ENCODE measurements around the gene RLIM. TPM values are rescaled to one million over a fixed set of nuclear protein-coding genes. Genes with fewer than 3 reads are reported as not detected.
A peak's percentile ranks its signal among the peaks of the same experiment; 100 is the strongest.
"Not testable (repeated sequence)": the region's sequence is repeated elsewhere in the genome, so short reads cannot be mapped to it uniquely, and the experiment has no call there.

Gene RLIM, protein sequence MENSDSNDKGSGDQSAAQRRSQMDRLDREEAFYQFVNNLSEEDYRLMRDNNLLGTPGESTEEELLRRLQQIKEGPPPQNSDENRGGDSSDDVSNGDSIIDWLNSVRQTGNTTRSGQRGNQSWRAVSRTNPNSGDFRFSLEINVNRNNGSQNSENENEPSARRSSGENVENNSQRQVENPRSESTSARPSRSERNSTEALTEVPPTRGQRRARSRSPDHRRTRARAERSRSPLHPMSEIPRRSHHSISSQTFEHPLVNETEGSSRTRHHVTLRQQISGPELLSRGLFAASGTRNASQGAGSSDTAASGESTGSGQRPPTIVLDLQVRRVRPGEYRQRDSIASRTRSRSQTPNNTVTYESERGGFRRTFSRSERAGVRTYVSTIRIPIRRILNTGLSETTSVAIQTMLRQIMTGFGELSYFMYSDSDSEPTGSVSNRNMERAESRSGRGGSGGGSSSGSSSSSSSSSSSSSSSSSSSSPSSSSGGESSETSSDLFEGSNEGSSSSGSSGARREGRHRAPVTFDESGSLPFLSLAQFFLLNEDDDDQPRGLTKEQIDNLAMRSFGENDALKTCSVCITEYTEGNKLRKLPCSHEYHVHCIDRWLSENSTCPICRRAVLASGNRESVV
- 10 to 100 TPM; 19.3 to 47.5 (median 25.0) TPM for total RNA-seq

DNA sequence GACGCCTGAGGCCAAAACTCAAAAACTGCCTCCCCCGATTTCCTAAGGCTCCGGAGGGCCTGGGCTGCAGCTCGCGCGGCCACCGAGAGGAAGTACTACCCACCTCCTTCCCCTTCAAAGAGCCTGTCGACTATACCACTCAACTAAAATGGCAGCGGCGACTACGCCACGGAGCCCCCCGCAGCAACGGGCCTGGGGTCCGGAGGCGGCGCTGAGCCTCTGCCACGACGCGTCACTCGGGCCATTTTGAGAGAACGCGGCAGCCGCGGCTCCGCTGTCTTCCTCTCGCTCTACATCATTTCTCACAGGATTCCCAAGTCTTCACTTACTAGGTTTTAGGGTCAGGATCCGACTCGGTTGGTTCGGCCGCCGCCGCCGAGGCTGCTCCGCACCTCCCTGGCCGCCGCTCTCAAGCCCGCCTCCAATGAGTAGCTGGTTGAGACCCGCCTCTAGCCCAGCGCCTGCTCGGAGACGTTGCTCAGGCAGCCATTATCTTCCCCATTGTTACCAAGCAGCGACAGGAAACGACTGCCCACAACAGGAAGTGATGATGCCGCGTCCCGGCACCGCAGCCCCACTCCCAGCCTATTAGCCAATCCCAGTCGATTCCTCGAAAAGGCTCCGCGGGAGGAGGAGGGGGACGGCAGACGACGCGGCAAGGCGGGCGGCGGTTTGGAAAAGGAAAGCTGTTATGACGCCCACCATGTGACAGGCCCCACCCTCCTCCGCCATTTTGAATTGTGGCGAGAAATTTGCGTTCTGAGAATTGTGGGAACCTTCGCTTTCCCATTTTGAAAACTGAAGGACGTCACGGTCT lies at the start of gene RLIM:
Gene RLIM (minus strand): TSS at position 532 of the 817 bp plus-strand sequence. CDS start 18,647 bp downstream, outside the sequence.
- peak within 1 kb of the TSS; percentile 91 to 97 (median 97) for H3K27ac ChIP-seq (replicated peaks in 1 of 4)
- peak within 1 kb of the TSS; percentile 67 to 81 (median 76) for H3K4me3 ChIP-seq
- WGBS: 47% methylated on average over 32 of the region's 66 CpGs
- no peaks in the 10 kb centered on the region for H3K9me3 ChIP-seq
- intact Hi-C loops (cut with DNase I): loop anchor here (2.0 to 10.0 kb wide), 2 partner anchors 310 to 540 kb away; partner anchors contain the start of genes ABCB7 and NEXMIF
- TF ChIP-seq, protein P1, sequence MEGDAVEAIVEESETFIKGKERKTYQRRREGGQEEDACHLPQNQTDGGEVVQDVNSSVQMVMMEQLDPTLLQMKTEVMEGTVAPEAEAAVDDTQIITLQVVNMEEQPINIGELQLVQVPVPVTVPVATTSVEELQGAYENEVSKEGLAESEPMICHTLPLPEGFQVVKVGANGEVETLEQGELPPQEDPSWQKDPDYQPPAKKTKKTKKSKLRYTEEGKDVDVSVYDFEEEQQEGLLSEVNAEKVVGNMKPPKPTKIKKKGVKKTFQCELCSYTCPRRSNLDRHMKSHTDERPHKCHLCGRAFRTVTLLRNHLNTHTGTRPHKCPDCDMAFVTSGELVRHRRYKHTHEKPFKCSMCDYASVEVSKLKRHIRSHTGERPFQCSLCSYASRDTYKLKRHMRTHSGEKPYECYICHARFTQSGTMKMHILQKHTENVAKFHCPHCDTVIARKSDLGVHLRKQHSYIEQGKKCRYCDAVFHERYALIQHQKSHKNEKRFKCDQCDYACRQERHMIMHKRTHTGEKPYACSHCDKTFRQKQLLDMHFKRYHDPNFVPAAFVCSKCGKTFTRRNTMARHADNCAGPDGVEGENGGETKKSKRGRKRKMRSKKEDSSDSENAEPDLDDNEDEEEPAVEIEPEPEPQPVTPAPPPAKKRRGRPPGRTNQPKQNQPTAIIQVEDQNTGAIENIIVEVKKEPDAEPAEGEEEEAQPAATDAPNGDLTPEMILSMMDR (IDR thresholded peaks at IDR 0.05): no peak
- TF ChIP-seq POLR2AphosphoS5 (IDR thresholded peaks at IDR 0.05) (peak; percentile 91 to 95), EP300 (IDR thresholded peaks at IDR 0.05) (peak; percentile 84), POLR2A (IDR thresholded peaks at IDR 0.05; ENCODE audit: low read depth) (peak; percentile 49)
- H3K4me1 ChIP-seq: peaks cover 0 to 19% (median 16%) of the 10 kb centered on the region in 4 donors
- no peaks in the 10 kb centered on the region for H3K27me3 ChIP-seq
- DNase-seq (ENCODE audit: extremely low spot score): peak; percentile 98
- no peaks in the 10 kb centered on the region for H3K36me3 ChIP-seq

GRCh38 chrX:74656079-74656745 lies 41.8 kb upstream of the RLIM start:
- no peak for DNase-seq (ENCODE audit: extremely low spot score)
- WGBS: 64% methylated on average over 6 of the region's 6 CpGs
- H3K4me1 ChIP-seq: no peaks in the 10 kb centered on the region
- TF ChIP-seq EP300 (IDR thresholded peaks at IDR 0.05) (no peak), POLR2AphosphoS5 (IDR thresholded peaks at IDR 0.05) (no peak), POLR2A (IDR thresholded peaks at IDR 0.05; ENCODE audit: low read depth) (no peak)
- TF ChIP-seq, protein P1 (IDR thresholded peaks at IDR 0.05): no peak
- H3K27ac ChIP-seq (replicated peaks in 1 of 4): no peak overlapping the region
- H3K36me3 ChIP-seq: no peaks in the 10 kb centered on the region
- intact Hi-C loops (cut with DNase I): no loop called here
- no peaks in the 10 kb centered on the region for H3K9me3 ChIP-seq
- H3K27me3 ChIP-seq: peaks cover 0 to 4% (median 0%) of the 10 kb centered on the region in 4 donors
- no peak overlapping the region for H3K4me3 ChIP-seq

DNA sequence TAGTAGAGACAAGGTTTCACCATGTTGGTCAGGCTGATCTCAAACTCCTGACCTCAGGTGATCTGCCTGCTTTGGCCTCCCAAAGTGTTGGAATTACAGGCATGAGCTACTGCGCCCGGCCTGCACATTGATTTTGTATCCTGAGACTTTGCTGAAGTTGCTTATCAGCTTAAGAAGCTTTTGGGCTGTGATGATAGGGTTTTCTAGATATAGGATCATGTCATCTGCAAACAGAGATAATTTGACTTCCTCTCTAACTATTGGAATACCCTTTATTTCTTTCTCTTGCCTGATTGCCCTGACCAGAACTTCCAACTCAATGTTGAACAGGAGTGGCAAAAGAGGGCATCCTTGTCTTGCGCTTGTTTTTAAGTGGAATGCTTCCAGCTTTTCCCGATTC lies 40.5 kb upstream of the RLIM start:
- H3K27ac ChIP-seq (replicated peaks in 1 of 4); H3K4me1 ChIP-seq; DNase-seq (ENCODE audit: extremely low spot score); H3K27me3 ChIP-seq; H3K36me3 ChIP-seq; H3K9me3 ChIP-seq; intact Hi-C loops (cut with DNase I); H3K4me3 ChIP-seq: not testable (repeated sequence)
- 94% methylated on average over 4 of the region's 4 CpGs for WGBS

DNA sequence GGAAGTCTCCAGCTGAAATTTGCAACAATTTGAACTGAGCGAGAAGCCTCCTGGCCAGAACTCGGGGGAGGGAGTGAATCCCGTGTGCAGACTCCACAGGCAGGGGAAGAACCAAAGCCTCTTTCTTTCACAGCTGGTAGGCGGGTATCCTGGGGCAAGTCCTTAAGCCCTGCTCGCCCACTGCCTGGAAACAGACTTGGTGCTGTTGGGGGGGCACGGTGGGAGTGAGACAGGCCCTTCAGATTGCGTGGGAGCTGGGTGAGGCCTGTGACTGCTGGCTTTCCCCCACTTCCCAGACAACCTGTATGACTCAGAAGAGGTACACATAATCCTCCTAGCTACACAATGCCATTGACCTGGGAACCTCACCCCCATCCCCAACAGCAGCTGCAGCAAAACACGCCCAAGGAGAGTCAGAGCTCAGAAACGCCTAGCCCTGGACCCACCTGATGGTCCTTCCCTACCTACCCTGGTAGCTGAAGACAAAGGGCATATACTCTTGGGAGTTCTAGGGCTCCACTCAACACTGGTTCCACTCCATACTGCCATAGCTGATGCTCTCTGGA lies 22.4 kb upstream of the RLIM start:
- intact Hi-C loops (cut with DNase I): no loop called here
- H3K9me3 ChIP-seq: peaks cover 0 to 3% (median 0%) of the 10 kb centered on the region in 4 donors
- H3K4me1 ChIP-seq: no peaks in the 10 kb centered on the region
- no peaks in the 10 kb centered on the region for H3K27me3 ChIP-seq
- no peaks in the 10 kb centered on the region for H3K36me3 ChIP-seq
- TF ChIP-seq POLR2AphosphoS5 (IDR thresholded peaks at IDR 0.05) (no peak), EP300 (IDR thresholded peaks at IDR 0.05) (no peak), POLR2A (IDR thresholded peaks at IDR 0.05; ENCODE audit: low read depth) (no peak)
- TF ChIP-seq, protein P1 (IDR thresholded peaks at IDR 0.05): no peak
- no peak for DNase-seq (ENCODE audit: extremely low spot score)
- H3K27ac ChIP-seq (replicated peaks in 1 of 4): no peak overlapping the region
- H3K4me3 ChIP-seq: no peak overlapping the region
- 74% methylated on average over 9 of the region's 9 CpGs for WGBS
